CD4-positive, alpha-beta memory T cell (primary cell): ENCODE results near the gene OSM. TPM values are rescaled to one million over a fixed set of nuclear protein-coding genes. Genes with fewer than 3 reads are reported as not detected.
A peak's percentile ranks its signal among the peaks of the same experiment; 100 is the strongest.

ENCODE experiments used
- CTCF ChIA-PET: fragments of 350-600 bp; sonication (Branson Sonifier 250); formaldehyde crosslinking; loops from one replicate; lab custom pipeline; 2021; ENCODE audit warnings: inconsistent platforms; ENCODE audit not compliant: partially characterized antibody; lab: Charles Lee
- POLR2A ChIA-PET: fragments of 350-600 bp; sonication (Branson Sonifier 250); formaldehyde crosslinking; loops from one replicate; lab custom pipeline; 2021; ENCODE audit not compliant: partially characterized antibody; lab: Charles Lee
- DNase-seq, 5 donors: peaks; one replicate each; pipeline versions ENCODE4 v3.0.0 to v3.0.0-alpha.2; 2020 to 2022; ENCODE audit warnings: mixed read lengths in 1 of 5
- H3K27ac ChIP-seq: one replicate; pipeline ENCODE4 v1.7.0; 2013; ENCODE audit warnings: low read depth, low read length
- H3K27me3 ChIP-seq: 2 replicates; pipeline ENCODE4 v1.7.0; 2013; ENCODE audit warnings: mild to moderate bottlenecking, low read length, moderate library complexity; ENCODE audit not compliant: insufficient read depth
- H3K36me3 ChIP-seq: 2 replicates; pipeline ENCODE4 v1.7.0; 2013; ENCODE audit warnings: mild to moderate bottlenecking, low read length, moderate library complexity; ENCODE audit not compliant: insufficient read depth
- H3K4me1 ChIP-seq: 2 replicates; pipeline ENCODE4 v1.7.0; 2013; ENCODE audit warnings: mild to moderate bottlenecking, low read length, moderate library complexity; ENCODE audit not compliant: insufficient read depth
- H3K4me3 ChIP-seq, 2 donors: one replicate each; pipeline ENCODE4 v1.7.0; 2013; ENCODE audit warnings: low read length in 2 of 2, mild to moderate bottlenecking in 1 of 2
- H3K9me3 ChIP-seq, 2 donors: one replicate each; pipeline ENCODE4 v1.7.0; 2013; ENCODE audit warnings: low read length in 2 of 2, control low read depth in 1 of 2; ENCODE audit not compliant: control insufficient read depth in 1 of 2
- H3K27ac Mint-ChIP-seq, 7 donors: one replicate each; pipeline ENCODE4 v1.8.0; 2020 to 2021; ENCODE audit warnings: mixed read lengths in 7 of 7, mild to moderate bottlenecking in 6 of 7, inconsistent platforms in 3 of 7, moderate library complexity in 3 of 7
- H3K27me3 Mint-ChIP-seq, 2 donors: one replicate each; pipeline ENCODE4 v1.8.0; 2020 to 2021; ENCODE audit warnings: mixed read lengths in 2 of 2
- H3K36me3 Mint-ChIP-seq, 2 donors: one replicate each; pipeline ENCODE4 v1.8.0; 2020 to 2021; ENCODE audit warnings: mixed read lengths in 2 of 2, inconsistent platforms in 1 of 2, mild to moderate bottlenecking in 1 of 2
- H3K4me1 Mint-ChIP-seq, 4 donors: one replicate each; pipeline ENCODE4 v1.8.0; 2020 to 2021; ENCODE audit warnings: mixed read lengths in 4 of 4, mild to moderate bottlenecking in 1 of 4
- H3K4me3 Mint-ChIP-seq, 8 donors: one replicate each; pipeline ENCODE4 v1.8.0; 2020 to 2021; ENCODE audit warnings: mixed read lengths in 8 of 8, mild to moderate bottlenecking in 7 of 8, moderate library complexity in 6 of 8, inconsistent platforms in 3 of 8
- H3K9me3 Mint-ChIP-seq, 8 donors: one replicate each; pipeline ENCODE4 v1.8.0; 2020 to 2021; ENCODE audit warnings: mixed read lengths in 8 of 8, mild to moderate bottlenecking in 5 of 8, inconsistent platforms in 3 of 8, moderate library complexity in 1 of 8
- intact Hi-C: fragments of 100-400 bp; cut with micrococcal nuclease; formaldehyde crosslinking; loops from one replicate; pipeline ENCODE4 v1.15.1; 2023
- polyA plus RNA-seq, 2 donors: library from polyadenylated mRNA; unstranded; fragments of 300-500 nt; fragmentation: Illumina TruSeq; gene quantifications; one replicate each; pipeline ENCODE4 v1.2.3, GENCODE V29; 2021
- total RNA-seq, 2 experiments: library from RNA; stranded (reverse); gene quantifications; one replicate each; pipeline ENCODE4 v1.2.3, GENCODE V29; 2021

OSM gene
- total and polyA plus RNA-seq, 4 experiments from 2014 or later, result 1.1 to 103 (median 12.7) TPM

GRCh38 chr22:30262917-30263741 is 3.5 kb downstream of the OSM start:
- intact Hi-C loops, result loop anchor here (1.0 to 2.0 kb wide), 5 partner anchors 24 to 155 kb away; partner anchors contain the start of genes RNF215, SF3A1 and TBC1D10A
- peaks cover 24 to 56% (median 42%) of the 10 kb centered on the region in 4 donors for H3K4me1 Mint-ChIP-seq
- H3K4me1 ChIP-seq, result peaks cover 48% of the 10 kb centered on the region
- H3K4me3 Mint-ChIP-seq, result peak overlapping the region; percentile 70 to 83 (median 74)
- H3K9me3 ChIP-seq, result no peaks in the 10 kb centered on the region
- CTCF ChIA-PET, result interaction anchor here (0.7 to 4.2 kb wide), 23 partner anchors 15 to 178 kb away, joined by 3 to 60 read pairs (median 4); partner anchors contain the start of gene RNF215
- H3K27me3 Mint-ChIP-seq, result no peaks in the 10 kb centered on the region
- POLR2A ChIA-PET, result interaction anchor here (1.0 to 9.0 kb wide), 6 partner anchors 9 to 159 kb away, joined by 3 to 106 read pairs (median 3); partner anchors contain the start of genes CASTOR1, CCDC157 and SF3A1
- peaks cover 4 to 18% of the 10 kb centered on the region in 2 donors for H3K36me3 Mint-ChIP-seq
- peak overlapping the region; percentile 61 to 90 (median 86) for H3K27ac Mint-ChIP-seq
- no peaks in the 10 kb centered on the region for H3K27me3 ChIP-seq
- H3K27ac ChIP-seq, result peak overlapping the region; percentile 36
- H3K36me3 ChIP-seq, result peaks cover 4% of the 10 kb centered on the region
- DNase-seq, result peak; percentile 64 to 76 (median 68)
- no peaks in the 10 kb centered on the region for H3K9me3 Mint-ChIP-seq
- peak overlapping the region in 1 of 2 donors; percentile 24 for H3K4me3 ChIP-seq

DNA sequence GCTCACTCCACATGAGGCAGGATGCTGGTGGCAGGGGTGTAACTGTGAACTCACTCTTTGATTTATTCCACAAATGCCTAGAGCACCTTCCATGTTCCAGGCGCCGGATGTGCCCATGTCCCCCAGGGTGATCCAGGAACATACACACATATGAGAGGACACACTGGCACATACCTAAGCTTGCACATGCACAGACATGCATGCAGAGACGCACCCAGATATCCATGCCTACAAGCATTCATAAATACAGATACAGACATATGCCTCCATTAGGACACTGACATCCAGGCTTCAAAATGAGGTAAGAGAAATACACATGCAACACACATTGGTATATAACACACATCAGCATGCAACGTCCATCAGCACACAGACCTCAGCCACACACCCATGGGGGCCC is 4.5 kb downstream of the OSM start:
- no peak overlapping the region for H3K4me3 ChIP-seq
- peaks cover 4 to 15% of the 10 kb centered on the region in 2 donors for H3K36me3 Mint-ChIP-seq
- H3K27ac Mint-ChIP-seq, result peak overlapping the region in 3 of 7 donors; percentile 46 to 86 (median 50)
- no peak for DNase-seq
- no peaks in the 10 kb centered on the region for H3K27me3 Mint-ChIP-seq
- H3K4me1 ChIP-seq, result peaks cover 38% of the 10 kb centered on the region
- H3K27ac ChIP-seq, result no peak overlapping the region
- POLR2A ChIA-PET, result interaction anchor here (9.0 kb wide), 1 partner anchor 23 kb away, joined by 106 read pairs; the partner anchor contains the start of gene CASTOR1
- no peaks in the 10 kb centered on the region for H3K9me3 ChIP-seq
- H3K9me3 Mint-ChIP-seq, result no peaks in the 10 kb centered on the region
- peaks cover 22 to 46% (median 34%) of the 10 kb centered on the region in 4 donors for H3K4me1 Mint-ChIP-seq
- CTCF ChIA-PET, result interaction anchor here (2.5 kb wide), 1 partner anchor 125 kb away, joined by 9 read pairs; the partner anchor contains the start of gene RNF215
- intact Hi-C loops, result loop anchor here (1.0 to 2.0 kb wide), 2 partner anchors 65 to 94 kb away; partner anchors contain the start of genes SF3A1 and TBC1D10A
- peaks cover 4% of the 10 kb centered on the region for H3K36me3 ChIP-seq
- no peaks in the 10 kb centered on the region for H3K27me3 ChIP-seq
- peak overlapping the region in 4 of 8 donors; percentile 3 to 57 (median 36) for H3K4me3 Mint-ChIP-seq

DNA sequence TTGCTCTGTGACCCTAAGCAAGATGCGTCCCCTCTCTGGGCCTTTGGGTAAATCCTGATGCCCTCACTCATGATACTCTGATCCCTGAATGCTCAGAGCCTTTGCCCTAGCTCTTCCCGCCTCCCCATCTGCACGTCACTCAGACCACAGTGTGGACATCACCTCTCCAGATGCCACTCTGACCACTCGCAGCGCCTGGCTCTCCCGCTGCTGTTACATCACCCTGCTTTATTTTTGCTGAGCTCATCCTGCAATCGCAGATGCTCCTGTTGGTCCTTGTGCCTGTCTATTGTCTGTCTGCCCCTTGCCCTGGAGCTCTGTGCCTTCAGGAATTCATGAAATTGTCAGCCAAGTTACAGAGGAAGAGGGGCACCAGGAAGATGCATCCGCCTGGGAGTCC is 5.5 kb downstream of the OSM start:
- POLR2A ChIA-PET, result interaction anchor here (9.0 kb wide), 1 partner anchor 24 kb away, joined by 106 read pairs; the partner anchor contains the start of gene CASTOR1
- H3K4me1 Mint-ChIP-seq, result peaks cover 20 to 41% (median 29%) of the 10 kb centered on the region in 4 donors

GRCh38 chr22:30260682-30261081 is 6.0 kb downstream of the OSM start:
- CTCF ChIA-PET, result interaction anchor here (0.8 to 2.5 kb wide), 6 partner anchors 13 to 166 kb away, joined by 3 to 9 read pairs (median 4); partner anchors contain the start of gene RNF215
- H3K4me3 Mint-ChIP-seq, result no peak overlapping the region

More for the DNA sequence above, 5.5 kb downstream of the OSM start:
- Histone ChIP-seq H3K4me3 (no peak overlapping the region), H3K27ac (no peak overlapping the region), H3K9me3 (no peaks in the 10 kb centered on the region), H3K27me3 (no peaks in the 10 kb centered on the region), H3K4me1 (peaks cover 36% of the 10 kb centered on the region), H3K36me3 (peaks cover 4% of the 10 kb centered on the region)
- CTCF ChIA-PET, result interaction anchor here (0.8 to 2.5 kb wide), 6 partner anchors 13 to 166 kb away, joined by 3 to 9 read pairs (median 4); partner anchors contain the start of gene RNF215
- intact Hi-C loops, result no loop called here
- no peak for DNase-seq
- Mint-ChIP-seq H3K36me3 (peaks cover 4 to 11% of the 10 kb centered on the region in 2 donors), H3K4me3 (no peak overlapping the region), H3K27ac (peak overlapping the region in 1 of 7 donors; percentile 1), H3K9me3 (no peaks in the 10 kb centered on the region), H3K27me3 (no peaks in the 10 kb centered on the region)

GRCh38 chr22:30260276-30260675 is 6.4 kb downstream of the OSM start:
- Mint-ChIP-seq H3K9me3 (no peaks in the 10 kb centered on the region), H3K4me3 (no peak overlapping the region), H3K27ac (no peak overlapping the region), H3K4me1 (peaks cover 16 to 32% (median 24%) of the 10 kb centered on the region in 4 donors), H3K27me3 (no peaks in the 10 kb centered on the region), H3K36me3 (peaks cover 4 to 10% of the 10 kb centered on the region in 2 donors)
- Histone ChIP-seq H3K4me1 (peaks cover 31% of the 10 kb centered on the region), H3K27me3 (no peaks in the 10 kb centered on the region), H3K4me3 (no peak overlapping the region), H3K27ac (no peak overlapping the region), H3K36me3 (peaks cover 4% of the 10 kb centered on the region), H3K9me3 (no peaks in the 10 kb centered on the region)
- intact Hi-C loops, result no loop called here
- ChIA-PET CTCF (interaction anchor here (1.3 to 2.5 kb wide), 3 partner anchors 12 to 155 kb away, joined by 3 to 9 read pairs (median 5); partner anchors contain the start of gene RNF215), POLR2A (no interaction called here)
- DNase-seq, result no peak

More at GRCh38 chr22:30260682-30261081, 6.0 kb downstream of the OSM start:
- DNase-seq, result no peak
- Histone ChIP-seq H3K36me3 (peaks cover 4% of the 10 kb centered on the region), H3K4me1 (peaks cover 35% of the 10 kb centered on the region), H3K27me3 (no peaks in the 10 kb centered on the region), H3K4me3 (no peak overlapping the region), H3K27ac (no peak overlapping the region), H3K9me3 (no peaks in the 10 kb centered on the region)
- Mint-ChIP-seq H3K4me1 (peaks cover 17 to 37% (median 26%) of the 10 kb centered on the region in 4 donors), H3K36me3 (peaks cover 4 to 10% of the 10 kb centered on the region in 2 donors), H3K27ac (no peak overlapping the region), H3K27me3 (no peaks in the 10 kb centered on the region), H3K9me3 (no peaks in the 10 kb centered on the region)
- POLR2A ChIA-PET, result interaction anchor here (9.0 kb wide), 1 partner anchor 24 kb away, joined by 106 read pairs; the partner anchor contains the start of gene CASTOR1
- intact Hi-C loops, result no loop called here

- Mint-ChIP-seq H3K4me3 (no peak overlapping the region), H3K9me3 (no peaks in the 10 kb centered on the region), H3K27me3 (no peaks in the 10 kb centered on the region), H3K36me3 (no peaks in the 10 kb centered on the region), H3K4me1 (peaks cover 5 to 13% (median 6%) of the 10 kb centered on the region in 4 donors), H3K27ac (no peak overlapping the region)
- CTCF ChIA-PET, result interaction anchor here (1.6 to 1.7 kb wide), 2 partner anchors 140 to 149 kb away, joined by 3 to 9 read pairs; no protein-coding TSS in a partner anchor
- H3K36me3 ChIP-seq, result no peaks in the 10 kb centered on the region
- no peaks in the 10 kb centered on the region for H3K27me3 ChIP-seq
- H3K9me3 ChIP-seq, result no peaks in the 10 kb centered on the region
- H3K4me3 ChIP-seq, result no peak overlapping the region
- POLR2A ChIA-PET, result no interaction called here
- no peak for DNase-seq
- intact Hi-C loops, result no loop called here
- H3K4me1 ChIP-seq, result peaks cover 5% of the 10 kb centered on the region
- no peak overlapping the region for H3K27ac ChIP-seq
These were observed 12.3 kb downstream of the OSM start for GRCh38 chr22:30254314-30254713.
